Activated CD4-positive, alpha-beta T cell treated with anti-CD3 and anti-CD28 coated beads for 4 hours (primary cell): ENCODE measurements around the gene RNF11.
"Not testable (repeated sequence)": the region's sequence is repeated elsewhere in the genome, so short reads cannot be mapped to it uniquely, and the experiment has no call there.

Experiments
- DNase-seq, 2 donors: peaks; one replicate each; pipeline ENCODE4 v3.0.0-alpha.2; 2020

Gene RNF11, protein sequence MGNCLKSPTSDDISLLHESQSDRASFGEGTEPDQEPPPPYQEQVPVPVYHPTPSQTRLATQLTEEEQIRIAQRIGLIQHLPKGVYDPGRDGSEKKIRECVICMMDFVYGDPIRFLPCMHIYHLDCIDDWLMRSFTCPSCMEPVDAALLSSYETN

DNA sequence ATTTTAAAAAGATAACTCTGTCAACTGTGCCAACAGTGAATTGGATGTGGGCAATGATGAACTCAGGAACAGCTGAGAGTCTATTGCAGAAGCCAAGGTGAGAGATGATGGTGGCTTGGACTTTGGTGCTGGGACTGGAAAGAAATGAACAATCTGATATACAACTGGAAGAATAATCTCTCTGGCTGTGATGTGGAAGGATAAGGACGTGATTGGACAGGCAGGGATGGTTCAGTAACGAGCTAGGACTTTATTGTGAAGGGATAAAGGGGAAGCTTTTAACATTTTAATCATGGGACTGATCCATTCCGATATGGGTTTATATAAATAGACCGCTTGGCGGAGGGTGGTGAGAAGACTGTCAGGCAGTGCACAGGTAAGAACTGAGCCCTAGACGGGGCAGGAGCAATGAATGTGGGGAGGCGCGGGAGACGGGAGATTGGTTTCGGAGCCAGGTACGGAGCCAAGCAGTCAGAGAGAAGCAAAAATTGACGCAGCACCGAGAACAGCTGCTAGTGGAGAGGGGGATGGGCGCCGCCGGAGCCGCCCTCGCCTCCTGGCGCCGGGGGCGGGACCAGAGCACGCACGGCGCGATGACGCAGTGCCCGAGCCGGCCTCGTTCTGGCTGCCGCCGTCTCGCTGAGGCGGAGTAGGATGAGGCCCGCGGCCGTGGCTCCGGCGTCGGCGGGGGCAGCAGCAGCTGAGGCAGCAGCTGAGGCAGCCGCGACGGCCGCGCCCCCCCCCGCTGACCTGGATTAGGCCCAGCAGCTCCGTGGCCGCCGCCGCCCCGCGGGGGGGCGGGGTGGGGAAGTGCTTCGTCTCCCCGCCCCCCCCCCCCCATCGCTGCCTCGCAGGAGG lies at the start of gene RNF11:
Gene RNF11, plus strand, starts transcription at position 601 of the 858 bp plus-strand sequence. CDS start 484 bp downstream, outside the sequence.
- DNase-seq, result peak; percentile 90 to 91

DNA sequence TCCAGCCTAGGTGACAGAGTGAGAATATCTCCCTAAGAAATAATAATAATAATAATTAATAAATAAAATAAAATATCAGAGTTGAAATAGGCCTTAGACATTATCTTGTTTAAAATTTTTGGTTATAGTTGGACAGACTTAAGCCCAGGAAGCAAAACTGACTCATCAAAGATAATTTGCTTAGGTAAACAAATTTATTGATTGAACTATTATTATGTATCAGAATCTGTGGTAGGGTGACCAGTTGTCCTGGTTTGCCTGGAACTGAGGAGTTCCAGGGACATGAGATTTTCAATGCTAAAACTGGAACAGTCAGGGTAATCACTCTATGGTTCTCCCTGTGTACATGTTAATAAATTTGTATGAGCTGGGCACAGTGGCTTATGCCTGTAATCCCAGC lies 47.8 kb upstream of the RNF11 start:
- no peak for DNase-seq

DNA sequence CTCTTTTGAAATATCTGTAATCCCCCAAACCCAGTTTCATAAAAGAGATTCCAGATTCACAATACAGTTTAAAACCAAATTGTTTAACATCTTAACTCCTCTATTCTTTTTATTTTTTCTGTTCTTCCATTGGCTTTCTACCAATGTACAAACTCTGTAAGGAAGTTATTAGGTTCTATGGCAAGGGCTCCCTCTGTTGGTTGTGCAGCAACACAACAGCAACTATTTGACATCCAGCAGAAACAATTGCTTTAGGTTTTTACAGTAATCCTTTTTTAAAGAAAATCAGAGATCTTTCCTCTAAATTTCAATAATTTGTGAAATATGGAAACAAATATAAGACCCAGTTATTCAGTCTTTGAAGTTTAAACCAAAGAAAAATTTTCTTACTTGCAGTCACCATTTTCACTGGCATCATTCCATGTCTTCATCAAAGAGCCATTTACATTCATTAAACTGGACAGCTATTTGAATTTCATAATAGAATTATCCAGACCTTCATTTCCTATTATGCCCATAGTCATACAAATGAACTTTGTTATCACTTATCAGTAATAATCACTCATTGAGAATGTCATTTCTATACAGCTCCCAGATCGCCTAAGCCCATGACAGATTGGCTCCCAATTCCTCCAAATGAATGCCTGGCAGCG lies 46.5 kb upstream of the RNF11 start:
- peak; percentile 26 to 52 for DNase-seq

- DNase-seq, result no peak
Observed at GRCh38 chr1:51190961-51191360, 45.1 kb upstream of the RNF11 start.

GRCh38 chr1:51192213-51192843 lies 43.7 kb upstream of the RNF11 start:
- DNase-seq, result peak; percentile 38 to 57

DNA sequence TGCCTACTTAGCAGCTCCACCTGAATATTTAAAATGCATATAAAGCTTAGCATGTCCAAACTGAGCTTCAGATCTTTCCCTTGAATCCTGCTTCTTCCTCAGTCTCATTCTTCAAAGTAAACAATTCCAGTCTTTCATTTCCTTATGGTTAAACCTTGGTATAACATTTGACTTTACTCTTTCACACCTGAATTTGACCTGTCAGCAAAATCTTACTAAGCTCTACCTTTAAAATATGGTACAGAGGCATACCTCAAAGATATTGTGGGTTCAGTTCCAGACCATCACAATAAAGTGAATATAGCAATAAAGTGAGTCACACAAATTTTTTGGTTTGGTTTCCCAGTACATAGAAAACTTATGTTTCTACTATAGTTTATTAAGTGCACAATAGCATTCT lies 42.5 kb upstream of the RNF11 start:
- DNase-seq, result no peak

DNA sequence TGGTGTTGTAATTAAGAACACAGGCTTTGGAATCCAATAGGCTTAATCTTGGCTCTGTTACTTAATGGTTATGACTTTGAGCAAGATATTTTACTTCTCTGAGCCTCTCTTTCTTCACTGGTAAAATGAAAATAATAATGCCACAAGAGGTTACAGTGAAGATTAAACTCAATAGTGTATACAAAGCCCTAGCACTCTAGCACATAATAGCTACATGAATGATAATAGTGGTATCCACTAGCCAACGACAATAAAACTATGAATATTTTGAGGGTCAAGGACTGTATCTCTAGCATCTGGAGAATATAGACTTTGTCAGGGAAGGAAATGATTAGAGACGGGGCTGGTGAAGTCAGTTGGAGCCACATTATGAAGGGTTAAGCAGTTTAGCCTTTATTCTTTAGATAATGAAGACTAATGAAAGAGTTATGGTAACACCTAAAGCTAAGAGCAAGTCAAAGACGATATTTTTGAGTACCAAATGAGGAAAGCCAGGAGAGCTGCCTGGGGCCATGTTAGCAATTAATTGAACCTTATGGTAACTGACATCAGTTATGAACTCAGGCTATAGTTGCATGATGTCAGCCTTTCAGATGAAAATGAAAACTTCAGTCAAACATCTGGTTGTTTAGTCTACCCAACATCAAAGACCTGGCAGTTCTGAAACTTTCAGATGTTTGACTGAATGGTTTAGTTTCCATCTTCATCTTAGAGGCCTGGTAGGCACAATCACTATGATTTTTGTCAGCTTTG lies 32.8 kb upstream of the RNF11 start:
- DNase-seq, result no peak

DNA sequence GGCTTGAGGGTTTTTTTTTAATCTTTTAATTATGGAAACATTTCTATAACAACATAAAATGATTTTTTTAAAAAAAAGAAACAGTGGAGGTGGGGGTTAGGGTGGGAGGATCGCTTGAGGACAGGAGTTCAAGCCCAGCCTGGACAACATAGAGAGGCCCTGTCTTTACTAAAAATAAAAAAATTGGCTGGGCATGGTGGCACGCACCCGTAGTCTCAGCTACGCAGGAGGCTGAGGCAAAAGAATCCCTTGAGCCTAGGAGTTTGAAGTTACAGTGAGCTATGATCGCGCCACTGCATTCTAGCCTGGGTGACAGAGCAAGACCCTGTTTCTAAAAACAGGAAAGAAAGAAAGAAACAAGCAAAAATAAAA lies 32.2 kb upstream of the RNF11 start:
- DNase-seq, result no peak

DNA sequence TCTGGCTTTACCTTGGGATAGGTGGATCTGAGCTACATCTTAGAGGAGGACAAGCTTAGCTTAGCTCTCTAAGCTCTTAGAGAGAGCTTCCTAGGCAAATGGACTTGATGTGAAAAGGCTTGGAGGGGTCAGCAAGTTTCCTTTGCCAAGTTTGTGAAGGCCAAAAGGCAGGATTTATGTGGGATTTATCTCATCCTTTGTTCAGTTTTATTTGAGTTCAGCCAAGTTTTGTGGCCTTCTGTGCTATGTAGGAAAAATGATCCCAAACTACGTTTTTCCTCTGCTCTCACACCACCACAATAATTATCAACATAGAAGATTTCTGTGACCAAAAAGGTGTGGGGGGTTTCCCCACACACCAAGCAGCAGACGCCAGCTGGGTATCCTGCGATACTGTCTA lies 26.0 kb upstream of the RNF11 start:
- no peak for DNase-seq

DNA sequence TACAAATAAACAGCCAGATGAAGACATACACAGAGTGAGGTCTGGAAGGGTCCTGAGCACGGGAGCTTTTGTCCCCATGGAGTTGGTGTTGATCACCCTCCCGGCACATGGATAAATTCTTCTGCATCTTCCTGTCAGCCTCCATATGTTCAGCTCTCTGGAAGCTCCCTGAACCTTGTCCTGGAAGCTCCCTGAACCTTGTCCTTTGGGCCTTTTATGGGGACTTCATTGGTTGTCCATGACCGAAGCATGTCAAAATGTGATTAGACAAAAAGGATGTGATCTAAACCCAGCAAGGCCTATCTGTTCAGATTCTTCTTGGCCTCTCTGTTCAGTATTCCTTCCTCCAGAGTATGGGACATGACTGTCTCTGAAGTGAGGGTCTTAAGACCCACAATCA lies 25.4 kb upstream of the RNF11 start:
- DNase-seq, result no peak

DNA sequence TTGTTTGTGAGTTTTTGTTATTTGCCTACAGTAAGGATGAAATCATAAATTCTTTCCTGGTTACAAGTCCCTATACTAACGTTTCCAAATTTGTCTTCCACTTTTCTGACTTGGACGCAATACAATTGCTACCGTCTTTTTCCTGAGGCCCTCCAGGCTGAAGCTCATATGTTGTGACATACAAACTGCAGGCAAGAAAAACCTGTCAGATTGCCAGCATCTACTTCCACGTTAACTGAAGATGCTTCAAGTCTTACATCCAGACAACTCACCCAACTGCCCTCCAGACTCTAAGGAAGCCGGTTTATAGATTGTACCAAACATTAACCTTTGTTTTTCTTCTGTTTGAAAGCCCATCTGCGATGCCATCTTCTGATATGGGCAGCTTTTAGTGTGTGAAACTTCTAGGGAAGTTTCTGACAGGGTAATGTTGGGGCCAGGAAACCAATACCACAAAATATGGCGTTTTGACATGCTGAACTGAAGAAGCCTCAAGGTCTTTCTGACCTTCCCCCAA lies 21.4 kb upstream of the RNF11 start:
- DNase-seq, result no peak

DNA sequence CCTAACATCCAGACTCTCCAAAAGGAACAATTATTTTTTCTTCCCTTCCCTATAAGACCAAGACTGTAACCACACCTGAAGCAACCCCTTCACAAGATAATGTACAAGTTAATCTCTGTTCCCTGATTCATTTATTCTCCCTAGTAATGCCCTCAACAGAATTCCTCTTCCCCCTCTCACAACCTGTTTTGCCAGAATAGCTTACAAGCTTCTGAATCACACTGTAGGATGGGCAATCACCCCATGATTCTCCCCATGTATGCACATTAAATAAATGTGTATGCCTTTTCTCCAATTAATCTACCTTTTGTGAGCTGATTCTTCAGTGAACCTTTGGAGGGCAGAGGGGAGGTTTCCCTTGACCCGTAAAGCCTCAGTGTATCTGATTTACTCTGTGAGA lies 20.9 kb upstream of the RNF11 start:
- no peak for DNase-seq

DNA sequence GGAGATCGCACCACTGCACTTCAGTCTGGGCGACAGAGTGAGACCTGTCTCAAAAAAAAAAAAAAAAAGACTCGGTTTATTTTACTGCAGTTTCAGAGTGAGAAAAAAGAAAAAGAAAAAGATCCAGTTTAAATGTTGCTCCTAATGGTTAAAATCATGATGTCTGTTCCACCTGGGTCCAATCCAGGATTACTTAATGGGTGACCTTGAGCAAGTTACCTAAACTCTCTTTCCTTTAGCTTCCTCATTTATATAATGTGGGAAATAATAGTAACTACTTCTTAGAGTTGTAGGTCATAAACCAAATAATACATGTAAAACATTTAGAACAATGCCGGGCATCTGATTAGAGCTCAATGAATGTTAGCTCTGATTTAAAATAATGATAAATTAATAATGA lies 19.4 kb upstream of the RNF11 start:
- DNase-seq, result no peak

DNA sequence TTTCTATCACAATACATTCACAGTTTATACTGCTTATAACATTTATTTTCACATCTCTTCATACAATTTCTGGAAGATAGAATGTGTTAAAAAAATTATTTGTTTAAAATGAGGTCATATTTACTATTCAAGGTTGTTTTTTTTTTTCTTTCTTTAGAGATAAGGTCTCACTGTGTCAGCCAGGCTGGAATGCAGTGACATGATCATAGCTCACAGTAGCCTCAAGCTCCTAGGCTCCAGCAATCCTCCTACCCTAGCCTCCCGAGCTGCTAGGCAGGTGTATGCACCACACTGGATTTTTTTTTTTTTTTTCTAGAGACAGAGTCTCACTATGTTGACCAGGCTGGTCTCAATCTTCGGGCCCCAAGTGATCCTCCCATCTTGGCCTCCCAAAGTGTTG lies 19.0 kb upstream of the RNF11 start:
- DNase-seq, result no peak

GRCh38 chr1:51218570-51218969 lies 17.5 kb upstream of the RNF11 start:
- DNase-seq, result no peak

GRCh38 chr1:51219022-51219421 lies 17.1 kb upstream of the RNF11 start:
- DNase-seq, result no peak

DNA sequence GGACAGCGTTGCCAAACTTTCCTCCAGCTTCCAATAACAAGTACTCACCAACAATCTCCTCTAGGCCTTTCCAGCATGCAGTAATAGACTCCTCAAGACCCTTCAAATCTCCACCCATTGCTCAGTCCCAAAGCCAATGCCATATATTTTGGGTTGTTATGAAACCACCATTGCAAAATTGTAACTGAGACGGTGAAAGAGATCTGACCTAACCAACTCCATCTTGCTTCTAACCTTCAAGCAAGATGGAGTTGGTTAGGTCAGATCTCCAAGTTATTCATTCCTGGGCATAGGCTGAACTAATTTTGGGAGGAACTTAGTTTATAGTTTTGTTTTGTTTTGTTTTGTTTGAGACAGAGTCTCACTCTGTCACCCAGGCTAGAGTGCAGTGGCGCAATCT lies 14.5 kb upstream of the RNF11 start:
- DNase-seq, result not testable (repeated sequence)

DNA sequence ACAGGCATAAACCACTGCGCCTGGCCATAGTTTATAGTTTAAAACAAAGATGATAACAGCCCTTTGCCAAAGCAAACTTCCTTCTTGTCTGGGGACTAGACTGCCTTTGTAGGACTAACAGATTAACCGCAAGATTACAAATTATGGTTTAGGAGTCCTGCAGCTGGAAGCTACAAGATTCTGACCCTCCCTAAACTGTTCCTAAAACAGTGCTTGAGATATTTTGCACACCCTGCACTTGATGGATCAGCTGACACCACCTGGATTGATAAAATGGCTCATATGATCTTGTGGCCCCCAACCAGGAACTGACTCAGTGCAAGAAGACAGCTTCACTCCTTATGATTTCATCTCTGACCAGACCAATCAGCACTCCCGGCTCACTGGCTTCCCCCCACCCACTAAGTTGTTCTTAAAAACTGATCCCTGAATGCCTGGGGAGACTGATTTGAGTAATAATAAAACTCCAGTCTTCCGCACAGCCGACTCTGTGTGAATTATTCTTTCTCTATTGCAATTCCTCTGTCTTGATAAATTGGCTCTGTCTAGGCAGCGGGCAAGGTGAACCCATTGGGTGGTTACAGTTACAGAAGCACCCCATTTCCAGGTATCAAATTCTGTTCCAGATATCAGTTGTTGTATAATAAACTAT lies 13.8 kb upstream of the RNF11 start:
- no peak for DNase-seq

DNA sequence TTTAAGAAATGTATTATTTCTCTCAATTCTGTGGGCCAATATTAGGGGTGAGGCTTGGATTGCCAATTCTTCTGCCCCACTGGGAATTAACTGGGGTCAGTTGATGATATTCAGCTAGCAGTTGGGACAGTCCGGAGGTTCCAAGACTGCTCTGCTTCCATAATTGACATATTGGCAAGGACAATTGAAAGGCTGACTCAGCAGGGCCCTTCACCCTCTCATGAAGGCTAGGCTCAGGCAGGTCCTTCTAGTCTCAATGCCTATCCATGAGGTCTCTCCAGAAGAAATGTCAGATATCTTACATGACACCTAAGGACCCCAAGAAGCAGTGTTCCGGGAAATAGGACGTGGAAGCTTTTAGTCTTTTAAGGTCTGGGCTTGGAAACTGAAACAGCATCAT lies 13.3 kb upstream of the RNF11 start:
- no peak for DNase-seq

DNA sequence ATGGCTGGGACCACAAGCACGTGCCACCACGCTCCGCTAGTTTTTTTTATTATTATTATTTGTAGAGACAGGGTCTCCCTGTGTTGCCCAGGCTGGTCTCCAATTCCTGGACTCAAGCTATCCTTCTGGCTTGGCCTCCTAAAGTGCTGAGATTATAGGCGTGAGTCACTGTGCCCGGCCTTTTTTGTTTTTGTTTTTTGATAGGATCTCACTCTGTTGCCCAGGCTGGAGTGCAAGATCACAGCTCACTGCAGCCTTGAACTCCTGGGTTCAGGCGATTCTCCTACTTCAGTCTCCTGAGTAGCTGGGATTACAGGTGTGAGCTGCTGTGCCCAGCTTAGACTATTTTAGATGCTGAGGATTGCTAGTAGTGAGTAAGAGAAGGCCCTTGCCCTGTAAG lies 11.8 kb upstream of the RNF11 start:
- no peak for DNase-seq

- not testable (repeated sequence) for DNase-seq
Observed at GRCh38 chr1:51227231-51227960, 8.7 kb upstream of the RNF11 start.
